Measurements from ENCODE around the gene EPHB4. TPM values are rescaled to one million over a fixed set of nuclear protein-coding genes. Genes with fewer than 3 reads are reported as not detected.
"Not testable (repeated sequence)": the region's sequence is repeated elsewhere in the genome, so short reads cannot be mapped to it uniquely, and the experiment has no call there.

EPHB4 gene
- total RNA-seq, 1 experiment from 2014 or later, result 49.0 TPM

- H3K36me3 ChIP-seq, result peaks cover 63% of the 10 kb centered on the region
- no peaks in the 10 kb centered on the region for H3K27me3 ChIP-seq (replicated peaks)
- no peak overlapping the region for H3K4me3 ChIP-seq
- no peaks in the 10 kb centered on the region for H3K9me3 ChIP-seq (replicated peaks)
- no peak for DNase-seq (ENCODE audit: low read depth in 1 of 2, low spot score in 2 of 2)
- no peak overlapping the region for H3K27ac ChIP-seq
- H3K4me1 ChIP-seq (replicated peaks), result peaks cover 23% of the 10 kb centered on the region
These were observed 4.8 kb downstream of the EPHB4 start for GRCh38 chr7:100822236-100823139.

- Histone ChIP-seq H3K27me3 (replicated peaks) (no peaks in the 10 kb centered on the region), H3K27ac (no peak overlapping the region), H3K9me3 (replicated peaks) (no peaks in the 10 kb centered on the region), H3K4me1 (replicated peaks) (no peaks in the 10 kb centered on the region), H3K4me3 (no peak overlapping the region), H3K36me3 (peaks cover 67% of the 10 kb centered on the region)
- DNase-seq (ENCODE audit: low read depth in 1 of 2, low spot score in 2 of 2), result no peak
These were observed 7.7 kb downstream of the EPHB4 start for GRCh38 chr7:100819586-100819985.

DNA sequence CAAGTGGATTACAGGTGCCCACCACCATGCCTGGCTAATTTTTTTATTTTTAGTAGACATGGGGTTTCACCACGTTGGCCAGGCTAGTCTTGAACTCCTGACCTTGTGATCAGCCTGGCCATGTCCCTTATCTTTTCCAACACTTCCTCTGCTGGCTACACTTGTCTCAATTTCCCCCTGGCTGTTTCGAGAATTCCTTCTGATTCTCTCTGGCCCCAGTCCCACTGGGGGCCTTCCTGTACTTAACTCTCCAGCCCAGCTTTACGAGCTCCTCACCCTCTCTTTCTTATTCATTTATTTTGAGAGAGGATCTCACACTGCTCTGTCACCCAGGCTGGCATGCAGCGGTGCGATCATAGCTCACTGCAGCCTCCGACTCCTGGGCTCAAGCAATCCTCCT, 8.5 kb downstream of the EPHB4 start:
- Histone ChIP-seq H3K9me3 (replicated peaks) (no peaks in the 10 kb centered on the region), H3K27ac (no peak overlapping the region), H3K4me3 (no peak overlapping the region), H3K36me3 (peaks cover 67% of the 10 kb centered on the region), H3K4me1 (replicated peaks) (no peaks in the 10 kb centered on the region), H3K27me3 (replicated peaks) (no peaks in the 10 kb centered on the region)
- no peak for DNase-seq (ENCODE audit: low read depth in 1 of 2, low spot score in 2 of 2)

GRCh38 chr7:100818366-100818765, 9.0 kb downstream of the EPHB4 start:
- DNase-seq (ENCODE audit: low read depth in 1 of 2, low spot score in 2 of 2), result no peak
- Histone ChIP-seq H3K36me3 (peaks cover 67% of the 10 kb centered on the region), H3K27me3 (replicated peaks) (no peaks in the 10 kb centered on the region), H3K4me3 (no peak overlapping the region), H3K4me1 (replicated peaks) (no peaks in the 10 kb centered on the region), H3K9me3 (replicated peaks) (no peaks in the 10 kb centered on the region), H3K27ac (no peak overlapping the region)

DNA sequence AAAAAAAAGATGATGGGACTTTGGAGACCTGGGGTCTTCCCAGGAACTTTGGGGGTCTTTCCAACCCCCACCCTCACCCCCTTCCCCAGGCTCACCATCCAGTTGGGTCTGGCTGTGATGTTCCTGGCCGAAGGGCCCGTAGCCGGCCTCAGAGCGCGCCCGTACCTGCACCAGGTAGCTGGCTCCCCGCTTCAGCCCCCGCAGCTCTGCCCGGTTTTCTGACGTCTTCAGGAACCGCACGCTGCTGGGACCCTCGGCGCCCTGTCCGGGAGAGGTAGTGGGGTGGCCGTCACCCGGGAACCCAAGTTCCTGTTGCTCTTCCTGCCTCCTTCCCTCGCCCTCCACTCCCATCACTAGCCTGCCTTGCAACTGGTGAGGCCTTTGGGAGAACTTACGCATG, 10.2 kb downstream of the EPHB4 start:
- Histone ChIP-seq H3K4me3 (no peak overlapping the region), H3K27ac (no peak overlapping the region), H3K9me3 (replicated peaks) (no peaks in the 10 kb centered on the region), H3K27me3 (replicated peaks) (no peaks in the 10 kb centered on the region), H3K4me1 (replicated peaks) (no peaks in the 10 kb centered on the region), H3K36me3 (peaks cover 65% of the 10 kb centered on the region)
- no peak for DNase-seq (ENCODE audit: low read depth in 1 of 2, low spot score in 2 of 2)

- peaks cover 65% of the 10 kb centered on the region for H3K36me3 ChIP-seq
- H3K4me3 ChIP-seq; H3K27ac ChIP-seq; H3K4me1 ChIP-seq (replicated peaks); H3K27me3 ChIP-seq (replicated peaks); H3K9me3 ChIP-seq (replicated peaks); DNase-seq (ENCODE audit: low read depth in 1 of 2, low spot score in 2 of 2): not testable (repeated sequence)
These were observed 10.8 kb downstream of the EPHB4 start for GRCh38 chr7:100816515-100816914.

DNA sequence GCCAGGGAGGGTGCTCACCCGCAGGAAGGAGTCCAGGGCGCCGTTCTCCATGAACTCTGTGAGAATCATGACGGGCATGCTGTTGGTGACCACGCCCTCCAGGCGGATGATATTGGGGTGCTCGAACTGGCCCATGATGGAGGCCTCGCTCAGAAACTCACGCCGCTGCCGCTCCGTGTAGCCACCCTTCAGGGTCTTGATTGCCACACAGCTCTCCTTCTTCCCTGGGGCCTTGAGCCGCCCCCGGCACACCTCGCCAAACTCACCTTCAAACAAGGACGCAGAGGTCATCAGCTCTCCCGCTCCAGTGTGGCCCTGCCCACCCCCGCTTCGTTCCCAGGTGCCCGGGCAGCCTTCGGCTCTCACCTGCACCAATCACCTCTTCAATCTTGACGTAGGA, 14.6 kb downstream of the EPHB4 start:
- Histone ChIP-seq H3K27ac (no peak overlapping the region), H3K27me3 (replicated peaks) (no peaks in the 10 kb centered on the region), H3K9me3 (replicated peaks) (no peaks in the 10 kb centered on the region), H3K36me3 (peaks cover 72% of the 10 kb centered on the region), H3K4me3 (no peak overlapping the region), H3K4me1 (replicated peaks) (no peaks in the 10 kb centered on the region)
- no peak for DNase-seq (ENCODE audit: low read depth in 1 of 2, low spot score in 2 of 2)

DNA sequence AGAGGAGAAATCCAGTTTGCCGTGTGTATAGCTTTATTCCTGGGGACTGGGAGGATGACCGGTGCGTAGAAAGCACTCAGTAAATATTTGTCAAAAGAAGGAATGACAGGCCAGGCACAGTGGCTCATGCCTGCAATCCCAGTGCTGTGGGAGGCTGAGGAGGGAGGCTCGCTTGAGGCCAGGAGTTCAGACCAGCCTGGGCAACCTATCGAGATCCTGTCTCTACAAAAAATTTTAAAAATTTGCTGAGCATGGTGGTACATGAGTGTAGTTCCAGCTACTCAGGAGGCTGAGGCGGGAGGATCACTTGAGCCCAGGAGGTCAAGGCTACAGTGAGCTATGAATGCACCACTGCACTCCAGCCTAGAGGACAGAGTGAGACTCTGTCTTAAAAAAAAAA, 15.8 kb downstream of the EPHB4 start:
- Histone ChIP-seq H3K27ac (no peak overlapping the region), H3K4me3 (no peak overlapping the region), H3K27me3 (replicated peaks) (no peaks in the 10 kb centered on the region), H3K36me3 (peaks cover 74% of the 10 kb centered on the region), H3K4me1 (replicated peaks) (no peaks in the 10 kb centered on the region), H3K9me3 (replicated peaks) (no peaks in the 10 kb centered on the region)
- DNase-seq (ENCODE audit: low read depth in 1 of 2, low spot score in 2 of 2), result no peak

GRCh38 chr7:100808354-100808875, 18.9 kb downstream of the EPHB4 start:
- no peak overlapping the region for H3K4me3 ChIP-seq
- H3K4me1 ChIP-seq (replicated peaks), result peaks cover 6% of the 10 kb centered on the region
- H3K36me3 ChIP-seq, result peaks cover 78% of the 10 kb centered on the region
- H3K27me3 ChIP-seq (replicated peaks), result no peaks in the 10 kb centered on the region
- H3K27ac ChIP-seq, result no peak overlapping the region
- no peak for DNase-seq (ENCODE audit: low read depth in 1 of 2, low spot score in 2 of 2)
- H3K9me3 ChIP-seq (replicated peaks), result no peaks in the 10 kb centered on the region

DNA sequence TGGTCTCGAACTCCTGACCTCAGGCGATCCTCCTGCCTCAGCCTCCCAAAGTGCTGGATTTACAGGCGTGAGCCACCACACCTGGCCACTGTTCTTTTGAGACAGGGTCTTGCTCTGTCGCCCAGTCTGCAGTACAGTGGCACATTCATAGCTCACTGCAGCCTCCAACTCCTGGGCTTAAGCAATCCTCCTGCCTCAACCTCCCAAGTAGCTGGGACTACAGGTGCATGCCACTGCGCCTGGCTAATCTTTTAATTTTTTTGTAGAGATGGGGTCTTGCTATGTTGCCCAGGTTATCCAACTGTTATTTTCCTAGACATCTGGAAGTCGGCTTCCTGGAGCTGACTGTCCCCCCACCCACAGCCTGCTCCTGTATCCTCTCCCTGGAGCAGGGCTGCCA, 20.4 kb downstream of the EPHB4 start:
- not testable (repeated sequence) for H3K27me3 ChIP-seq (replicated peaks); H3K4me3 ChIP-seq; H3K27ac ChIP-seq; H3K9me3 ChIP-seq (replicated peaks); DNase-seq (ENCODE audit: low read depth in 1 of 2, low spot score in 2 of 2)
- Histone ChIP-seq H3K36me3 (peaks cover 74% of the 10 kb centered on the region), H3K4me1 (replicated peaks) (peaks cover 22% of the 10 kb centered on the region)

GRCh38 chr7:100806276-100806675, 21.0 kb downstream of the EPHB4 start:
- Histone ChIP-seq H3K27me3 (replicated peaks) (no peaks in the 10 kb centered on the region), H3K4me1 (replicated peaks) (peaks cover 25% of the 10 kb centered on the region), H3K27ac (no peak overlapping the region), H3K9me3 (replicated peaks) (0 out of 2 replicates have a peak, but pooled peaks cover 2% of the 10 kb centered on the region), H3K36me3 (peaks cover 68% of the 10 kb centered on the region), H3K4me3 (no peak overlapping the region)
- DNase-seq (ENCODE audit: low read depth in 1 of 2, low spot score in 2 of 2), result no peak

DNA sequence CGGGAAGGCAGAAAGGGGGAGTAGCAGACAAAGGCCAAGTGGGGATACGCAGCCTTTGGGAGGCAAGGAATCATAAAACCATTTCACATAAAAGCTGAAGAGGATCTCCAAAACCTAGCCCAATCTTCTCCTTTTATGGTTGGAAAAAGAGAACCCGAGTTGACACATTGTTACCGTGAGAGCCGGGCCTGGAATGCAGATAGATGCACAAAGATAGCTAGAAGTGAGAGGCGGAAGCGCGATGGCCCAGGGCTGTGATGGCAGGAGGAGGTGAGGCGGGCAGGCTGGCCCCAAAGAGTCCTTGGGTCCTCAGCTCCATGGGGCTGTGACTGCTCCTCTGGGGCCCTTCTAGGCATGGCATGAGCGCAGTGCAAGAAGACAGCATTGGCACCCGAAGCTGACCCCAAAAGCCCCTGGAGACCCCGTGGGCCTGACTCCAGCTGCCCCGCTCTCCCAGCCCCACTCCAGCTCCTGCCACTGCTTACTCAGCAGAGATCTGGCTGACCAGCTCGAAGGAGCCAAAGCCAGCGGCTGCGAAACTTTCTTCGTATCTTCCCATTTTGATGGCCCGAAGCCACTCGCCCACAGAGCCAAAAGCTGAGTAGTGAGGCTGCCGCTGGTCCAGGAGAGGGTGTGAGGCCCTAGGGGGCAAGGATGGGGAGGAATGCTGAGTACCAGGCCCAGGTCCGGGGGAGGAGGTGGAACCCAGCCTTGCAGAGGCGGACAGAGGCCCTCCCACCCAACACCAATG, 22.5 kb downstream of the EPHB4 start:
- Histone ChIP-seq H3K4me1 (replicated peaks) (peaks cover 25% of the 10 kb centered on the region), H3K4me3 (no peak overlapping the region), H3K9me3 (replicated peaks) (0 out of 2 replicates have a peak, but pooled peaks cover 2% of the 10 kb centered on the region), H3K27me3 (replicated peaks) (no peaks in the 10 kb centered on the region), H3K36me3 (peaks cover 59% of the 10 kb centered on the region), H3K27ac (no peak overlapping the region)
- DNase-seq (ENCODE audit: low read depth in 1 of 2, low spot score in 2 of 2), result no peak

DNA sequence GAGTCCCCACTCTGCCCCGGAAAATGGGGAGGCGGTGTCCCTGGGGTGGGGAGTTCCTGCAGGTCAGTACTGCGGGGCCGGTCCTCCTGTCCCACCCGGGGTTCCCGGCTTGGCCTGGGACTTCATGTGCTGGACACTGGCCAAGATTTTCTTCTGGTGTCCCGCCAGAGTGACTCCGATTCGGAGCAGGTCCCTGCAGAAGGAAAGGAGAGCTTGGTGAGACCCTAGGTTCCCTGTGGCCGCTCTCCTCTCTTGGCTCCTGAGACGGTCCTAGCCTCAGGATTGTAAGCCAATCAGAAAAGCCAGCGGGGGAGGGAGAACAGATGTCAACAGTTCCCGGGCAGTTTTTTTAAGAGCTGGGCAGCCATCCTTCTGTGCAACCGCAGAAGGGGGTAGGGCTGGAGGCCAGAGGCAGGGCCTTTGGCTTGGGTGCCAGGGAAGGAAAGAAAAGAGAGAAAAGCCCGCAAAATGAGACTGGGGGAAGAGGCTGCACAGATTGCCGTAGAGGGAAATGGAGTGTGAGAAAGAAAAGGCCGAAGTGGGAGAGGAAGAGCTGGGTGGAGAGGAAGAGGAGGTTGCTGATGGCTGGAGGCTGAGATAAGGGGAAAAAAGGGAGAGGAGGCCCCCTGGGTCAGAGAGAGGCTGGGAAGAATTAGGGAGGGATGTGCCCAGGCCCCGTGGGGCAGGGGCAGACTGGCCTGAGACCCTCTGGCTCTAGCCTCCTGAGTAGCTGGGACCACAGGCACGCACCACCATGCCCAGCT, 23.7 kb downstream of the EPHB4 start:
- peak; percentile 81 to 86 for DNase-seq (ENCODE audit: low read depth in 1 of 2, low spot score in 2 of 2)
- peaks cover 46% of the 10 kb centered on the region for H3K36me3 ChIP-seq
- H3K4me3 ChIP-seq, result no peak overlapping the region
- H3K27ac ChIP-seq, result no peak overlapping the region
- H3K9me3 ChIP-seq (replicated peaks), result 0 out of 2 replicates have a peak, but pooled peaks cover 2% of the 10 kb centered on the region
- no peaks in the 10 kb centered on the region for H3K27me3 ChIP-seq (replicated peaks)
- H3K4me1 ChIP-seq (replicated peaks), result peaks cover 25% of the 10 kb centered on the region

Measured in SJSA1 (cell line).